NCI-H446 treated with DMSO at 0.1 percent for 48 hours (cell line): ENCODE data around the gene METTL1.
"Not testable (repeated sequence)": the region's sequence is repeated elsewhere in the genome, so short reads cannot be mapped to it uniquely, and the experiment has no call there.

ENCODE experiments used
- DNase-seq: peaks from one replicate; lab custom pipeline; 2025; lab: John Stamatoyannopoulos, UW

The METTL1 gene

DNA sequence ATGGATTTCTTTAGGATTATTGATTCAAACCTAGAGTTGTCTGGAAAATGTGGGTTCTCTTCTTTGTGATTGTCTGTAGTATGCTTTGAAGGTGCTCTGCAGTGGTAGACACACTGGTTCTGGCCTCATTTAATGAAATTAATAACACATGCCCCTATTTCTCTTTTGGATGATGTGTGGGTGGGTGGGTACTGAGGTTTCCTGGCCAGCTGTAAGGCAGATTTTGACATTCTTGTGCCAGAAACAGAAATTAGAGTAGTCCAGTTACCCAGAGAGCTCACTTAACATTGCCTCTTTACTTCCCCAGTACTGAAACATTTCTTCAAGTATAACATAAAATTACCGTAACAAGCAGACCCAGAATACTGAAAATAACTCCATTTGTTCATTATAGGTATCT lies 25.1 kb upstream of the METTL1 start:
- no peak for DNase-seq

DNA sequence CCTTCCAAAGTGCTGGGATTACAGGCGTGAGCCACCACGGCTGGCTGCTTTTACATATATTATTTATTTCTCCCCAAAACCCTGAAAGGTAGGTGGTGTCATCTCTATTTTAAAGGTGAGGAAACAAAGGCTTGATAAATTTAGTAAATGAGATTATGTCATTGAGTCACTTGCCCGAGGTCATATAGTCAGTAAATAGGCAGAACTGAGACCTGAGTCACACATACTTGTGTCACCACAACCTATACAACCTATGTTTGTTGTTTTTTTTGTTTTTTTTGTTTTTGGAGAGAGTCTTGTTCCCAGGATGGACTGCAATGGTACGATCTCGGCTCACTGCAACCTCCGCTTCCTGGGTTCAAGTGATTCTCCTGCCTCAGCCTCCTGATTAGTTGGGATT lies 23.4 kb upstream of the METTL1 start:
- no peak for DNase-seq

DNA sequence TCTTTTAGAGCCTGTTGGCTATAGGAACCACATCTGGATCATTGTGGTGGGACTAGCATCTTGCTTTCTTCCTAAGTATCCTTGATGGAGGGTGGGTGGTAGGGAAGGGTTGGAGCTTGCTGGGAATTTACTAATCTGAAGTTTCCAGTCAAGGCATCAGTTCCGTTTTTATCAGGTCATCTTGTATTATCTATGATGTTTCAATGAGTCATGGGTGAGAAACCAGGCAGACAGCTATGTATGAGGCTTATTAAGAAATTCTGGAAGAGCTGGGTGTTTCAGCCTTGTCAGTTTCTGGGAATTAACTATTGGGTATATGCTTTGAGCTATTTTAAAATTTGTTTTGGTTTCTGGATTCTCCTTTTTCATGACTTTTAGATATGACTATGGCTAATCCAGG lies 22.0 kb upstream of the METTL1 start:
- DNase-seq, result no peak

DNA sequence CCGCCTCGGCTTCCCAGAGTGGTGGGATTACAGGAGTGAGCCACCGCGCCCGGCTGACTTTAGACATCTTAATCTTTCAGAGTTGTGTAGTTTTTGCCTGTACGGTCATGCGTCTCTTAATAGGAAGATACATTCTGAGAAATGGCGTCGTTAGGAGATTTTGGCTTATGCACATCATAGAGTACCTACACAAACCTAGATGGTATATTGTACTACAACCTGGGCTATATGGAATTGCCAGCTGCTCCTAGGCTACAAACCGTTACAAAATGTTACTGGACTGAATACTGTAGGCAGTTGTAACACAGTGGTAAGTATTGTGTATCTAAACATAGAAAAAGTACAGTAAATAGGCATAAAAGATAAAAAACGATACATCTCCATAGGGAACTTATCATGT lies 12.0 kb upstream of the METTL1 start:
- DNase-seq, result no peak

DNA sequence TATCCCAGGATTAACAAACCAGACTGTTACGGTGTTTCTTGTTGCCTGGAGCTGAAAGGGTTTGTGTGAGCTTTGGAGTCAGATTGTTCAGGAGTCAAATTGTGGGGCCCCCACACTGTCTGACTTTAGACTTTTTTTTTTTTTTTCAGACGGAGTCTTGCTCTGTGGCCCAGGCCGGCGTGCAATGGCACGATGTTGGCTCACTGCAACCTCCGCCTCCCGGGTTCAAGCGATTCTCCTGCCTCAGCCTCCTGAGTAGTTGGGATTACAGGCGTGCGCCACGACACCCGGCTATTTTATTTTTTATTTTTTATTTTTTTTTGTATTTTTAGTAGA lies 11.5 kb upstream of the METTL1 start:
- DNase-seq, result no peak

DNA sequence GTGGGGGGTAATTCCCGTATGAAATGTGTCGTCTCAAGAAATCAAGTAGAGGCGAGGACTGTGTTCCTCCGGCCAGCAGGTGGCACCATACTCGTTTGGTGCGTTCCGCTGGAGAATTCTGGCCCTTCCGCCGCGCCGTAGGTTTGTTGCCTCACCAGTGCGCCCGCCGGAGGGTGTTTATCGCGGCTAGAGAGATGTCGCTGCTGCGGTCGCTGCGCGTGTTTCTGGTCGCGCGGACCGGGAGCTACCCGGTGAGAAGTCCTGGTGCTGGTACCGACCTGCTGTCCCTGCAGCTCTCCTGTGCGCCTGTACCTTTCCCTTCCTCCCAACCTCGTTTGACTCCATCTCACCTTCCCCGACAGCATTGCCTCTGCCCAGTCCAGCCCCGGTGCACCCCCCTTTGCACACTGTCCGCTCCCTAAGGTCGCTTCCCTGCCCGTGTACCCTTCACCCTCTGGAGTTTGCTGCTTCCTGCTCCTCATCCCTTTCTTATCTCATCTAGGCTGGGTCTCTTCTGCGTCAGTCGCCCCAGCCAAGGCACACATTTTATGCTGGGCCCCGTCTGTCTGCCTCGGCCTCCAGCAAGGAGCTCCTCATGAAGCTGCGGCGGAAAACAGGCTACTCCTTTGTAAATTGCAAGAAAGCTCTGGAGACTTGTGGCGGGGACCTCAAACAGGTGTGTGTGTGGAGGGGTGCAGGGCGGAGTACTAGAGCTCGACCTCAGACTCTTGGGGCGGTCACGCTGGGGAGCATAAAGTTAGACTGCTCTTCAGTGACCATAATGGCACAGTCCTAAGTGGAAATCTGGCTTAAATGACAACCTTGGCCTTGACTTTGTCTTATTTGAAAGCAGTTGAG lies 10.9 kb upstream of the METTL1 start, which contains the start of gene TSFM:
Gene TSFM, plus strand, starts transcription at position 180 of the 858 bp plus-strand sequence. Its CDS starts 15 bp downstream, at position 195.
- peak; percentile 77 for DNase-seq

DNA sequence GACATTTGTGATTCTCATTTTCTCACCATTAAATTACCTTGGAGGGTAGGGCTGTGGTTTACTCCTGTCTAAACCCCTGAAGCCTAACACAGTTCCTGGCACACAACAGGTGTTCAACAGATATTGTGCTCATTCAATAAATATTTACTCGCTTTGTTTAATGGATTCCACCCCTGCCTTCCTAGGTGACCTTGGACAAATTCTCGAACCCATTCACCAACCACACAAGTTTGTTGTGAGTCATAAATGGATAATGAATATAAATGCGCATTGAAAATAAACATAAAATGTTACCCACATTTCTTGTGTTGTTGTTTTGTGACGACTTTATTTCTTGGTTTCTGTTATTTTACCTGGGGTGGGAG lies 10.3 kb upstream of the METTL1 start:
- DNase-seq, result no peak

DNA sequence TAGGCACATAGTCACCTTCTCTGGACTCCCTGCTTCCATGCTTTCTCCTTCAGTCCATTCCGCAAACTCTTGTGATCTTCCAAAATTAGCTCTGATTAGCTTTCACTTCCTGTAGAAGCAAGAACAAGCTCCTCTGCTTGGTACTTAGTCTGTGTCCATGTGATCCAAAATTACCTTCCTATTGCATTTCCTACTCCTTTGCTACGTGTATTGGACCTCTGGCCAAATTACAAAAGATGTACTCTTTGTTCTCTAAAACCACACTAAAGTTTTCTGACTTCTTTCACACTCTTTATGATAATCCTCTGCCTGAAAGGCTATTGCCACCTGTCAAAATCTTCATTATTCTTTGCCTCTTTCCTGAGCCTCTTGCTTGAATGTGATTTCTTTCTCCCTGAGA lies 9.9 kb upstream of the METTL1 start:
- DNase-seq, result no peak

DNA sequence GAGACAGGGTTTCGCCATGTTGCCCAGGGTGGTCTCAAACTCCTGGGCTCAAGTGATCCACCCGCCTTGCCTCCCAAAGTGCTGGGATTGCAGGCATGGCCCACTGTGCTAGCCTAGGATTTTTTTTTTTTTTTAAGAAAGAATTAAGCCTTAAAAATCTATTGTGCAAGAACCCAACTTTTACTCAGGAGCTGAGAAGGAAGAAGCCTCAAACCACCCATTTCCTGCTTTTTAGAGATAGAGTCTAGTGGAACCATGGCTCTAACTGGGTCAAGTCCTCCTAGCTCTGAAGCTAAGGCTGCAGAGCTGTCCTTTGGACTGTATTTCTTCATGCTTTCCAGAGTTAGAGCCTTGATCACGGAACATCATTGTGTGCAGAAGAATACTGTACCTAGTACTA lies 9.3 kb upstream of the METTL1 start:
- no peak for DNase-seq

DNA sequence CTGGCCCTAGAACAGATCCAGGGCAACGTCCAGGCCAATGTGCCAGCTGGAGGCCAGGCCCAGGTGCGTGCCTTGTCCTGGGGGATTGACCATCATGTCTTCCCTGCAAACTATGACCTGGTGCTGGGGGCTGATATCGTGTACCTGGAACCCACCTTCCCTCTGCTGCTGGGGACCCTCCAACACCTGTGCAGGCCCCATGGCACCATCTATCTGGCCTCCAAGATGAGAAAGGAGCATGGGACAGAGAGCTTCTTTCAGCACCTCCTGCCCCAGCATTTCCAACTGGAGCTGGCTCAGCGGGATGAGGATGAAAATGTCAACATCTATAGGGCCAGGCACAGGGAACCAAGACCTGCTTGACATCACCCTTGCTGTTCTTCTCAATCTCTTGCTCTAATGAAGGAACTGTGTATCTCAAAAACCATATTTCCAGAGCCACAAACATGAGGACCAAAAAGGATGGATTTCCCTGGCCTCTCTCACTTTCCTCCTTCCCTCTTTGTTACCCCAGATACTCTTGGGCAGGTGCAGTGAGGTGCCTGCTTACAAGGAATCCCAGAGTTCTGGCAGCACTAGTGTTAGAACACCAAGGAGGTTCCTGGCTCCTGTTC lies 8.5 kb upstream of the METTL1 start:
- DNase-seq, result no peak

DNA sequence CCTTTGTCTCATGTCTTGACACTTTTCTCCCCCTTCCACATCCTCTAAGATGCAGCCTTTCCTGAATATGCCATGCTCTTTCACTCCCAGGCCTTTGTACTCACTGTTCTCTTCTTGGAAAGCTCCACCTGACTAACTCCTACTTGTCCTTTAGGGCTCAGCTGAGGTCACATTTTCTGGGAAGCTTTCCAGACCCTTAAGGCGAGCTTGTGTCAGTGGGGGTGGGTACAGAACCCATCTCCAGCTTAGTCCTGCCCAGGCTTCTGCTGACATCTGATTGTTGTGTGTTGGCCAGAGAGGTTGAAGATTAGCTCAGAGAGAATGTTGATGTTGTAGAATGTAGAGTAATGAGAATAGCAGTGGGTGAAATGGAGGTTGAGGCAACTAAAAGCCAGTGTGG lies 7.8 kb upstream of the METTL1 start:
- no peak for DNase-seq

DNA sequence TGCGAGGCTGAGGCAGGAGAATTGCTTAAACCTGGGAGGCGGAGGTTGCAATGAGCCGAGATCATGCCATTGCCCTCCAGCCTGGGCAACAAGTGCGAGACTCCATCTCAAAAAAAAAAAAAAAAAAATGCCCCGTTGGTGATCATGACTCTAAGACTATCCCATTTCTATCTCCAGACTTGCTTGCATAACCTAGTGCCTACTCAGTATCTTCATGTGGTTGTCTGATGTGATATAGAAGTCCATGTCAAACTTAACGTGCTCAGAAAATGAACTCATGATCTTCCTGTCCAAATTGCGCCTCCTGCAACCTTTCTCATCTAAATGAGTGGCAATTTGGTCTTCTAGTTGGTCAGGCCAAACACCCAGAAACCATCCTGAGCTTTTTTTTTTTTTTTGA lies 6.0 kb upstream of the METTL1 start:
- no peak for DNase-seq

DNA sequence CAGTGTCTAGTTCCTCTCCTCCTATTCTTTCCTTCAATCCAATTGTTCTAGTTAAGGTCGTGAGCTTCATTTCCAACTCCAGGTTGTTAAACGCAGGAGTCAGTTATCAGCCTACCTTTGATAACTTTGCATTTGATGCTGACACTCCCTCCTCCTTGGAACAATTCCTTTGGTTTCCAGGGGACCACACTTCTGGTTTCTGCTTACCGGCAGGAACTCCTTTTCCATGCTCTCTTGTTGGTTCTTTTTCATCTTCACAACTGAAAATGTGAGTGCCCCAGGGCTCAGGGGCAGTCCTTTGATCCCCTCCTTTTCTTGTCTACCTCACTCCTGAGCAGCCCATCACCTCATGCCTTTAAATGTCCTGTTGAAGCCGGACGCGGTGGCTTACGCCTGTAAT lies 5.5 kb upstream of the METTL1 start:
- DNase-seq, result no peak

DNA sequence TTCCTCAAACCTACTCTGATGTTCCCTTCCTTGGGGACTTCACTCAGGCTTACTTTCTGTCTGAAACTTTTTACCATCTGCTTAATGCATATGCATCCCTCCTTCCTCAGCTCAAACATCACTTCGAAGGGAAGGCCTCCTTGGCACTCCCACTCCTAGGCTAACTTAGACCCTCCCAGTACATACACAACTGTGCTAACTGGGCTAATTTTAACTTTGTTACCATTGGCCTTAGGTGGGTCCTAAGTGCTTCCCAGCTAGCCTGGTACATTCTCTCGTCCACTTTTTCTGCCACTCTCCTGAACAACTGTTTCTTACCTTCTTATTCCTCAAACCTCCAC lies 4.3 kb upstream of the METTL1 start:
- no peak for DNase-seq

DNA sequence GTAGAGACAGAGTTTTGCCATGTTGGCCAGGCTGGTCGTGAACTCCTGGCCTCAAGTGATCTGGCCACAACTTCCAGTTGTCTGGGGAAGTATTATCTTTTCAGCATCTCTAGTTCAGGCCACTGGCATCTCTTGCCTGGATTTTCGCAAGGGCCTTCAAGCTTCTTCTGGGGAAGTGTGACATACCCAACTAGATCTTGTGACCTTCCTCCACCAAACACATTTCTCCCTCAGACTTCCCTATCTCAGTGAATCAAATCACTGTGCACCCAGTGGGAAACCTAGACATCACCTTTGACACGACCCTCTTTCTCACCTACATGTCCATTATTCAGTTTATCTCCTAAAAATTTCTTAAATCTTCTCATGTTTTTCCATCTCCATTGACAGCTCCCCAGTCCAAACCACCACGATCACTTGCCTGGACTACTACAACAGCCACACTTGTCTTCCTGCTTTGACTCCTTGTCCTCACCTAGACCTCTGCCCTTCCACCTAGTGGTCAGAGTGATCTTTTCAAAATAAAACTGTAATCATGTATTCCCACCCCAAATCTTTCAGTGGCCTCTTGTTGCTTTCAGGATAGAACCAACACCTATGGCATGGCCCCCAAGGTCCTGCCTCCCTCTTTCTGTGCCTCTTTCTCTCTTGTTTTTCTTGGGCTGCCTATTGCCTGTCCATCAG lies 3.8 kb upstream of the METTL1 start:
- DNase-seq, result no peak

DNA sequence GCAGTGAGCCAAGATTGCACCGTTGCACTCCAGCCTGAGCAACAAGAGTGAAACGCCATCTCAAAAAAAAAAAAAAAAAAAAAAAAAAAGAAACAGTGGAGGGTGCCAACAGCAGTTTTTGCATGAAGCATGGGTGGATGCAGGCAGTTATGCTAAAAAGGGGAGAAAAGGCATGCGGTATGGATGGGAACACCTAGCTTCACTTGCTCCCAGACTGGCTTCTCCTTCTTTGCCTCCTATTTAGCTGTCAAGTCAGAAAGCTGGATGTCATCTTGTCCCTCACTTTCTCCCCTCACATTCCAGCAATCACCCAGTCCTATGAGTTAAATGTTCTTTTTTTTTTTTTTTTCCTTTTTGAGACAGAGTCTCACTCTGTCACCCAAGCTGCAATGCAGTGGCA lies 3.1 kb upstream of the METTL1 start:
- DNase-seq, result no peak

DNA sequence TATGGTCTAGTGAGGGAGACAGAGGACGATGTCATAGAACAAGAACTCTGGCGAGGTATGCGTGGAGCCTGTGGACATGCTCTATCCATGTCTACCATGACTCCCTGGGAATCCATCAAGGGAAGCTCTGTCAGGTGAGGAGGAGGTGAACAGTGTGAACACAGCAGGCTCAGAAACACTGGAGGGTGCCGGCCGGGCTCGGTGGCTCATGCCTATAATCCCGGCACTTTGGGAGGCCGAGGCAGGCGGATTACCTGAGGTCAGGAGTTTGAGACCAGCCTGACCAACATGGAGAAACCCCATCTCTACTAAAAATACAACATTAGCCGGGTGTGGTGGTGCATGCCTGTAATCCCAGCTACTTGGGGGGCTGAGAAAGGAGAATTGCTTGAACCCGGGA lies 2.7 kb upstream of the METTL1 start:
- not testable (repeated sequence) for DNase-seq

DNA sequence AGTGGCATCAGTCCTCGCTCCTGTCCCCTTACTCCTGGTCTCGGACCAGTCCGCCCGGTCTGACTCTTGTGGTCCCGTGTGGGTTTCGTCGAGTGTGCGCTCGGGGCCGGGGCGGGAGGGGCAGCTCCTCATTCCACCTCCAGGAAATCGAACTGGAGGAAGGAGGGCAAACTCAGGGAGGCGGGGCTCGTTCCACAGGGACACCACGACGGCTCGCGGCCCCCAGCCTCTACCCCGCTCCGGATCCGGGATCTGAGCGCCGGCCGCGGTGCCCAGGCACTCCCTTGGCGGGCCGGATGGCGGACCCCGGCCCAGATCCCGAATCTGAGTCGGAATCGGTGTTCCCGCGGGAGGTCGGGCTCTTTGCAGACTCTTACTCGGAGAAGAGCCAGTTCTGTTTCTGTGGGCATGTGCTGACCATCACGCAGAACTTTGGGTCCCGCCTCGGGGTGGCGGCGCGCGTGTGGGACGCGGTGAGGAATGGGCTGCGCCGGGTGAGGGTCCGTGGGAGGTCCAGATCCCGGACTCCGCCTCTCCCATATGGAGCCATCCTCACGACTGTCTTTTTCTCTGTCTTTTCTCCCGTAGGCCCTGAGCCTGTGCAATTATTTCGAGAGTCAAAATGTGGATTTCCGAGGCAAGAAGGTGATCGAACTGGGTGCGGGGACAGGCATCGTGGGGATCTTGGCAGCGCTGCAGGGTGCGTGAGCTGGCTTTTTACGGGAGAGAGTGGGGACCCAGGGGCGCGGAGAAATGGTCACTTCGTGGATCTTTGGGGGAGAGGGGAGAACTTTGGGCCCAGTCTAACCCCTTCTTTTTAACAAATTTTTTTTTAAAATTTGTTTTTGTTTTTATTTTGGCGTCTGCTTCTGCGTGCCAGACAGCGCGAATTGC lies 771 bp upstream of the METTL1 start, which contains the start of gene EEF1AKMT3:
Gene EEF1AKMT3, plus strand, starts transcription at position 186 of the 894 bp plus-strand sequence. Its CDS starts 111 bp downstream, at position 297.
- peak; percentile 52 for DNase-seq

DNA sequence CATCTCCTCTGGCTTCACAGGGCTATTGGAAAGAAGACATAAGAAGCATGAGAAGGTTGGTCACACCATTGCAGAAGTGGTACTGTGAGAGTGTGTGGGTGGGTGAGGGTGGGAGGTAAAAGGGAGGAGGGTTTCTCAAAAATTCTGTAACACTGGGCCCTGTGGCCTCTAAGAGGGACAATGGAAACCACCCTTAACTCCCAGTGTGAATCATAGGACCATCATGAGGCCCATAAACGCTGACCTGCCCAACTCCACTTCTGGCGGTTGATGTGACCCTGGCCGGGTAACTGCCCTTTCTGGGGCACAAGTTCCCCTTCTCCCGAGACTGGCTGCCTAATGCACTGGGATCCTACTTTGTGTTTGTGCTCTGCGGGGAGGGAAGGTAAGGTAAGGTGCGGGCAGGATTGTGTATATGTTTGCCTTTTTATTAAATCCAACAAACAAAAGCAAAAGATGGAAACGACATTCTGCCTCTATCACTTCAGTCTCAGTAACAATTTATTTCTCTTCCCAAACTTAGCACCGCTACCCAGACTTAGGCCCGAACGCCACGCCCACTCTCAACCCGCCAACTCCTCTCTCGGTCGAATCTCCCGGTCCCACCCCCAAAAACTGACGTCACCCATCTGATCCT lies 551 bp downstream of the METTL1 start:
- peak; percentile 87 for DNase-seq

DNA sequence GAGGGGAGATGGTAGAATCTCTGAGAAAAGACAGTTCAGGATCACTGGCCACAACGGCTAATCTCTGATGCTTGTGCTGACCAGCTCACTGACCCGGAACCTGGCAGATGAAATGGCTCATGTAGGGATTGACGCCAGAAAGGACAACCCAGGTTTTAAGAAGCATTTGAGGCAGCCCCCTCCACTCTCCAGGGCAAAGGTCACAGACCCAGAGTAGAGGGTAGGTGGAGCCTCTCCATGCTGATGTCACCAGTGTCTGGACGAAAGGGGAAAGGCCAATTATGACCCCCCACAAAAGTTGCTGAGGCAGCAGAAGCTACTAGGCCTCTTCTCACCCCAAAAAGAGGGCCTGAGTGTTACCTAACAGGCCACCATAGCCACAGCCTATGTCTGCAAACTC lies 1.2 kb downstream of the METTL1 start:
- DNase-seq, result no peak

DNA sequence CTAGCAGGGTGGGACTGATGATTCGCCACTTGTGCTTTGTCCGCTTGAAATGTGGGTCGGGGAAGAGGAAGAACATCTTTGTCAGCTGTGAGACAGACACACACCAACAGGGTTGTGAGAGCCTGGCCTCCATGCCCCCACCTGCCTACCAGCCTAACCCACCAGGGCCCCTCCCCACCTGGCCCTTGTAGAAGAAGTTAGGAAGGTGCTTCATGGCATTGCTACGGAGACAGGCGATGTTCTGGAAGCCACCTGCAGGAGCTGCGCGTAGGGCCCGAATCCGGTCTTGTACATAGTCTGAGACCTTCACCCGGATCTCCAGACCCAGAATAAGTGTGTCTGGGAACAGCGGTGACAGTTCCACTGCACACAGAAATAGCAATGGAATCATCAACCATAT lies 2.3 kb downstream of the METTL1 start:
- DNase-seq, result no peak

DNA sequence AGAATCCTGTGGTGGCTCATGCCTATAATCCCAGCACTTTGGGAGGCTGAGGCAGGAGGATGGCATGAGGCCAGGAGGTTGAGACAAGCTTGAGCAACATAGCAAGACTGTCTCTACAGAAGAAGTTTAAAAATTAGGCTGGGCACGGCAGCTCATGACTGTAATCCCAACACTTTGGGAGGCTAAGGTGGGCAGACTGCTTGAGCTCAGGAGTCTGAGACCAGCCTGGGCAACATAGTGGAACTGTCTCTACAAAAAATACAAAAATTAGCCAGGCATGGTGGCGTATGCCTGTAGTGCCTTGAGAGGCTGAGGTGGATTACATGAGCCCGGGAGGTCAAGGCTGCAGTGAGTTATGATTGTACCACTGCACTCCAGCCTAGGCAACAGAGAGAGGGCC lies 4.0 kb downstream of the METTL1 start:
- DNase-seq, result no peak
